ENCODE results near the gene PSMB3.

The PSMB3 gene

GRCh38 chr17:38751808-38752307 lies 683 bp upstream of the PSMB3 start (continued):
- TF ChIP-seq ZNF48 (tag by site-specific recombination; IDR thresholded peaks at IDR 0.05) (no peak), ZNF248 (tag by site-specific recombination; IDR thresholded peaks at IDR 0.05) (no peak), YY1 (tag by site-specific recombination; IDR thresholded peaks at IDR 0.05) (peak; percentile 80), ZNF10 (tag by site-specific recombination; IDR thresholded peaks at IDR 0.05) (no peak), FEZF1 (tag by site-specific recombination; IDR thresholded peaks at IDR 0.05) (no peak), ZNF16 (tag by site-specific recombination; IDR thresholded peaks at IDR 0.05; ENCODE audit: low read depth) (no peak), BCL11B (tag by site-specific recombination; IDR thresholded peaks at IDR 0.05; ENCODE audit: low read depth) (no peak), REPIN1 (tag by site-specific recombination; IDR thresholded peaks at IDR 0.05; ENCODE audit: low read depth) (no peak; the same call in 1 of the 2 replicates), KLF9 (tag by site-specific recombination; IDR thresholded peaks at IDR 0.05; ENCODE audit: low read depth) (0 out of 2 replicates have a peak, but pooled peaks have one; percentile 4), PRDM2 (tag by site-specific recombination; IDR thresholded peaks at IDR 0.05; ENCODE audit: borderline replicate concordance) (no peak), ZNF362 (tag by site-specific recombination; IDR thresholded peaks at IDR 0.05) (peak; percentile 61; the same call in 1 of the 2 replicates), ZNF747 (tag by site-specific recombination; IDR thresholded peaks at IDR 0.05) (no peak), ZNF155 (tag by site-specific recombination; IDR thresholded peaks at IDR 0.05) (no peak), ZNF324 (tag by site-specific recombination; IDR thresholded peaks at IDR 0.05) (peak; percentile 96), ZNF513 (tag by site-specific recombination; IDR thresholded peaks at IDR 0.05) (peak; percentile 37; the same call in 1 of the 2 replicates), ZNF777 (tag by site-specific recombination; IDR thresholded peaks at IDR 0.05; ENCODE audit: borderline replicate concordance) (peak; percentile 100), ZSCAN4 (tag by site-specific recombination; IDR thresholded peaks at IDR 0.05) (peak; percentile 20), ZNF426 (tag by site-specific recombination; IDR thresholded peaks at IDR 0.05) (no peak), BCL6B (tag by site-specific recombination; IDR thresholded peaks at IDR 0.05) (no peak), ZNF169 (tag by site-specific recombination; IDR thresholded peaks at IDR 0.05) (no peak), ZFP3 (tag by site-specific recombination; IDR thresholded peaks at IDR 0.05; ENCODE audit: low read depth) (no peak), MZF1 (tag by site-specific recombination; IDR thresholded peaks at IDR 0.05; ENCODE audit: borderline replicate concordance) (peak; percentile 58; the same call in 1 of the 2 replicates), ZNF629 (tag by site-specific recombination; IDR thresholded peaks at IDR 0.05) (no peak), ZNF561 (tag by site-specific recombination; IDR thresholded peaks at IDR 0.05; ENCODE audit: borderline replicate concordance) (peak; percentile 28), ZNF211 (tag by site-specific recombination; IDR thresholded peaks at IDR 0.05; ENCODE audit: low read depth) (no peak), SALL2 (tag by site-specific recombination; IDR thresholded peaks at IDR 0.05; ENCODE audit: borderline replicate concordance) (0 out of 2 replicates have a peak, but pooled peaks have one; percentile 1), ZNF473 (tag by site-specific recombination; IDR thresholded peaks at IDR 0.05) (no peak), KLF1 (tag by site-specific recombination; IDR thresholded peaks at IDR 0.05) (peak; percentile 39; the same call in 1 of the 2 replicates), KLF10 (tag by site-specific recombination; IDR thresholded peaks at IDR 0.05) (peak; percentile 6; the same call in 1 of the 2 replicates)

Measured in HEK293 (cell line).